Effector CD4-positive, alpha-beta T cell (primary cell): ENCODE data around the gene GLP1R.

Source experiments
- DNase-seq: peaks from one replicate; pipeline ENCODE4 v3.0.0-alpha.2; 2020

The GLP1R gene

GRCh38 chr6:39063526-39063925 is 14.9 kb downstream of the GLP1R start:
- no peak for DNase-seq

GRCh38 chr6:39065561-39065960 is 17.0 kb downstream of the GLP1R start:
- DNase-seq: no peak

DNA sequence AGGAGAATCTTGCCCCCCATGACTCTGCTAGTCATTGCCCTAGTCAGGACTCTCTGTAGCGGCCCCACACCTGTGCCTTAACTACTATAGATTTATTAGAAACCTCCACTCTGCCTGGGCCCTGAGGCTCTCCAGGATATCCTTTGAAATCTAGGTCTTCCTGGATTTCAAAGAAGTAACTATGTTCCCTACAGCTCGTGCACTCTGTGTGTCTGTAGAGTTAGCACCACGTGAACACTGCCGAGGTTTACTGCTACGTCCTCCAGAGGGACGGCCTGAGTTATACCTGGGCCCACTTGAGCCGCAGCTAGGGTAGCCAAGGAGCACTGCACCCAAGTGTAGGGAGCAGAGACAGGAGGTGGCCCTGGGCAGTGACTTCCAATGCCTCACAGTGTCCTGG is 19.8 kb downstream of the GLP1R start:
- DNase-seq: no peak

- no peak for DNase-seq
Measured at GRCh38 chr6:39072830-39073229, 24.2 kb downstream of the GLP1R start.

- DNase-seq: no peak
Measured at GRCh38 chr6:39073471-39074355, 25.1 kb downstream of the GLP1R start.

DNA sequence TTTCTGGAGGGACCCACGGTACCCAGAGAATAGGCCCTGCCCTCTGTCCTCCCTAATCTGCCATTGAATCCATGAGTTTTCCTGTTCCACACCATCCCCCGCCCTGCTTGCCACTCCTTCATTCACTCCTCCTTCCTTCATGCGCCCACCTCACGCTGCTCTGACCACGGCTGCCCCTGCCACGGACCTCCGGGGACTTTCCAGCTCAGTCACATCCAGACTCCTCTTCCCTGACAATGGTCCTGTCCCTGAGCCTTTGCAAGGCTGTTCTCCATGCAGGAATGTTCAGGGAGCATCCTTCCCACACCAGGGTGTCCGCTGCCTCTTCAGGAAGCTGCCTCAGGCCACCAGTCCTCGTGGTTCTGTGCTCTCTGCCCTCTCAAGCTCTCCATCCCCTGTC is 25.9 kb downstream of the GLP1R start:
- DNase-seq: no peak

DNA sequence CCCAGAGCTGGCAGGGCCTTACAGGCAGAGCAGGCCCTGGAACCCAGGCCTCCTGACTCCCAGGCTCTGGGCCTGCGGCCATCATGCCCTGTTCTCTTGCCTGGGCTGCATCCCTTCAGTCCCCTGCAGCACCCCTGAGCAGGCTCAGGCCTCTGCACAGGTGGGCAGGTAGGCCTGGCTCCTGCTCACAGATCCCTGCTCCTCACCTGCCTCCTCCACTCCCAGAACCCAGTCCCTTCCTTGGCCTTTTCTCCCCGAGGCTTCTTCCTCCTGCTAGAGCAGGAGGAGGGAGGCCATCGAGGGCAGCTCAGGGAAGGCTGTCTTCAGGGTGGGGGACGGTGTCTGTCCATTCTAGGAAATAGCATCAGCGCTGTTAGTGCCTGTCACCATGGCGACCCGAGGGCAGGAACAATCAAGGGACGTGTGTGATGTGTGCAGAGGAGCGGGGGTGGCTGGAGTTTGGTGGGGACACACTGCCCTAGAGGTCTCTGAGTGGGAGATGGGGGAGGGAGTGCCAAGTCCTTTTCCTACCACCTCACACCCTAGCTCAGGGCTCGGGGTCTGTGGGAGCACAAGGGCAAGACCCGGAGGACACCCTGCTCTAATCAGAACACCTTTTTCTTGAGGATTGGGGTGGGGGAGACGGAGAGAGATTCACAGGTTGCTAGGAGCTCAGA is 26.6 kb downstream of the GLP1R start:
- DNase-seq: no peak

DNA sequence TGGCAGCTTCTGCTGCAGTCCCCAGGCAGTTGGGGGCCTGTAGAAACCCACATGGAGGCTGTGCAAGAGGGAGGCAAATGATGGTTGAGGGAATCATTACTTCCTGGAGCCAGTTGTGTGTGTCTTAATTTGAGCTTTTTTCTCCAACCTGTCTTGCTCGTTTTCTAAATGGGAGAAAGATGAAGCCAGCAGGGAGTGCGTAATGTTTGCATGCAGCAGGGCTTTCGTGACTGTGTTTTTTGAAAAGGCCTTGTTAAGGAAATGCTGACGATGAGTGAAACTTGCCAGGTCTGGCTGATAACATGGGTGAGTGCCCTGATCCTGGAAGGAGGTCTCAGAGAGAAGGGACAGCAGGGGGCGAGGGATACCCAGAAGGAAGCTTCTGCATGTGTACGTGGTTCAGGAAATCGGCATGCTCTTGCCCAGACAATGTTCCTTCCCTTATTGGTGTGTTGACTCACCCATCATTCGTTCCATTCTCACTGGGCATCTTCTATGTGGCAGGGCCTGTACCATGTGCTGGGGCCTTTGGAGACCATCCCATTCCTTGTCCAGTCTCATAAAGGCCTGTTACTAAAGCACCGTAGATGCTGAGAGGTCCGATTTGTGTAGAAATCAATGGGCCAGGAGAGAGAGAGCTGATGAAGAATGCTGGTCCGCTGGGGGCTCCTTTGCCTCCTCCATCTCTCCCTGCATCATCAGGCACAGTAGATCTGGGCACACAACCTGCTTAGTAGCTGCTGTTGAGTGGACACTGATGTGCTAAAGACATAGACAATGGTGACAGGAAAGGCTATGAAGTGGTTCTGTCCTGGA is 27.4 kb downstream of the GLP1R start:
- no peak for DNase-seq

DNA sequence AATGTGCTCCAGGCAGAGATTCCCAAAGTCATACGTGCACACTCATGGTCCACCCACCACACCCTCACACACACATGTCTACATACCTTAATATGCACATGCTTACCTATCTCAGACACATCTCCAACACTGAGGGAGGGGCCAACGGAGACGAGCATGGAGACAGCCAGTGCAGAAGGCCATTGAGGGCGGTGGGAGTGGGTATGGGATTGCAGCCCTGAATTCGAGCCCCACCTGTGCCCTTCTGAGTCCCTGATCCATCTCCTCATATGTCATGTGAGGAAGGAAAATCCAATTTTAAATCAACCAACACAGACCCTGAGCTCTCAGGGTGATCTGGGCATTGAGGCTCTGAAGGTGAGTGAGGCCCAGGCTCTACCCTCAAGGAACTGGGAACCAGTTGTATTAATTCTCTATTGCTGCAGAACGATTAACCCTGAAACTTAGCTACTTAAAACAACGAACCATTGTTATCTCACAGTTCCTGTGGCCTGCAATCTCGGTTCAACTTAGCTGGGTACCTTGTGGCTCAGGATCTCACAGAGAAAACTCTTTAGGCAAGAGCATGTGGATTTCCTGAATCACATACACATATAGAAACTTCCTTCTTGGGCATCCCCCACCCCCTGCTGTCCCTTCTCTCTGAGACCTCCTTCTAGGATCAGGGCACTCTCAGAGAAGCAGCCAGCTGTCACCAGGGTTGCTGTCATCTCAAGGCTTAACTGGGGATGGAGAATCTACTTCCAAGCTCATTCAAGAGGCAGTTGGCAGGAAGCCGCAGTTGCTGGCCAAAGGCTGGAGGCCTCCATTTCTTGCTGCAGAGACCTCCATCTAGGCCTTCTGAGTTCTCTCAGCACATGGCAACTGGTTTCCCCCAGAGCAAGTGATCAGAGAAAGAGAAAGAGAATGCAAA is 28.3 kb downstream of the GLP1R start:
- DNase-seq: no peak

DNA sequence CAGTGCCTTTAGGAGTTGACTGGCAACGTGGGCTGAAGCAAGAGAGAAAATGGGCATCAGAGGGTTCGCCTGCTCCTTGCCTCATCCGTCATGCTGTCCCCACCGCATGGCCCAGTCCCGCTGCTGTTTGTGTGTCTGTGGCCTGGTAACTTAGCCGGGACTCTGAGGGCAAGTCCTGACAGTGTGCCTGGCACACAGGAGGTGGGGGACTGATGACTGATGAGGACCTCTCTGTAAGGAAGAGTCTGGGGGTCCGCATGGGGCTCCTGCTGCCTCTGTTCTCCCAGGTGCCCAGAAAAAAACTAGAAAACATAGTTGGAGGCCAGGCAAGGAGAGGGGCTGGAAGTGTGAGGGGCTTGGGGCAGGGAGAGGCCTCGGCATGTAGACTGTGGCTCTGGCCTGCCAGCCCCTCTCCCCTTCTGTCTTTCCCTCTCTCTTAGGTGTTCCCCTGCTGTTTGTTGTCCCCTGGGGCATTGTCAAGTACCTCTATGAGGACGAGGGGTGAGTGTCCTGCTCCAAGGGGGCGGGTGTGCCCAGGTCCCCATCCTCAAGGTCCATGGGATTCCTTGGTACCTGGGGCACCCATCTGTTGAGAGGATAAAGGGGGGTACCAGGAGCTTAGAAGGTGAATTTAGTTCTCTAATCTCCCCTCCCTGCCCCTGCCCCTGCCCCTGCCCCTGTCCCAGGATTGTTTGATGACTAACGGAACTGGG is 29.5 kb downstream of the GLP1R start:
- DNase-seq: no peak

DNA sequence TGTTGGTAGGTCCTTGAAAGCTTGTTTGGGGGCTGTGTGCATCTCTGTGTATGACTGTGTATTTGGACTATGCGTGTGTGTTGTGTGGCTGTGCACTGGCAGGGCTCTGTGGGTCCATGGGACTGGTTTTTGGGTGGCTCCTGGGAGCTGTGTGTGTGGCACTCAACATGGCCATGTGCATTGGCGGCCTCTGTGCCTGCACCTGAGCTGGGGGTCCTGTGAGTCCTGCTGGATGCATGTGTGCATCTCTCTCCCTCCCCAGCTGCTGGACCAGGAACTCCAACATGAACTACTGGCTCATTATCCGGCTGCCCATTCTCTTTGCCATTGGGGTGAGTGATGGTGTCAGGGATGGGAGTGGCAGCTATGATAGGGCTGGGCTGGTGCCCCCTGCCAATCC is 30.1 kb downstream of the GLP1R start:
- DNase-seq: no peak

- DNase-seq: no peak
Measured at GRCh38 chr6:39079197-39080125, 30.9 kb downstream of the GLP1R start.

DNA sequence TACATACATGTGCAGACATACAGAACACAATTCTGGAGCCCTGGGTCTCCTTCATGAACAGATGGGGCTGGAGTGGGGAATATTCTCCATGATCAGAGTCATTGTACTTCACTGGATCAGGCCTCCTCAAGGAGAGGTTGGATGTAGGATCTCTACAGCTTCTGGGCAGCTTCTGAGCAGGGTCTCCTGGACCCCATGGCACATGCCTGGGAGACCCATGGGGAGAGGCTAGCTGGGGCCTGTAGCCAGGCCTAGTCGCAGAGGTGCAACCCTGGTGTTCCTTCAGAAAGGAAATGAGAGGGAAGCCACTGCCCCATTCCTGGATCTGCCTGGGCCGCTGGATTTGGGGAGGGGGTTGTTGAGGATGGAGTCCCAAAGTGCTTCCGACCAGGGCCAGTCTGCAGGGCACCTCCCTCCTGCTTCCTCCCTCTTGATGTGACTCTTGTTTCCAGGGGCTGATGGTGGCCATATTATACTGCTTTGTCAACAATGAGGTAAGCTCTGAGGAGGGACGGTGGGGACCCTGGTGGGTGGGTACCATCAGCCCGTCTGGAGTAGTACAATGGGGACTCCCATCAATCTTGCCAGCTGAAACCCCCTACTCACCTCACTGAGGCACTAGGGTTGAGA is 31.8 kb downstream of the GLP1R start:
- no peak for DNase-seq

DNA sequence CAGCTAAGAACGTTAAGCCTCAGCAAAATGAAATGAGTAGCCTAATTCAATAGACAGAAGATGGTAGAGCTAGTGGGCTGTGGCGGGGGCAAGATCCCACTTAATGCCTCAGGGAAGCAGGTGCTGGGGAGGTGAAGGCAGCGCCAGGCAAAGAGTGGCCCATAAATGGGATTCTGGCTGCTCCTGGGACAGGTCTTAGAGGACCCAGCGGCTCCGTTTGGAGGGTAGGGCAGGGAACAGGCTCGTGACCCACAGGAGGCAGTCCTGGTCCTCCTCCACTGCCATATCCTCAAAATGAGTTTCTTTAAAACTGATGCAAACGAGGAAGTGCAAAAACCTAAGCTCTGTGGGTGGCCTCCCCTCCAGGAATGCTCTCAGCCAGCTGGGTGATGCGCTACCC is 33.7 kb downstream of the GLP1R start:
- no peak for DNase-seq

GRCh38 chr6:39083231-39083634 is 34.7 kb downstream of the GLP1R start:
- no peak for DNase-seq

GRCh38 chr6:39084506-39084905 is 35.9 kb downstream of the GLP1R start:
- DNase-seq: no peak

GRCh38 chr6:39085129-39085797 is 36.7 kb downstream of the GLP1R start:
- DNase-seq: no peak

GRCh38 chr6:39086294-39086693 is 37.7 kb downstream of the GLP1R start:
- DNase-seq: no peak

DNA sequence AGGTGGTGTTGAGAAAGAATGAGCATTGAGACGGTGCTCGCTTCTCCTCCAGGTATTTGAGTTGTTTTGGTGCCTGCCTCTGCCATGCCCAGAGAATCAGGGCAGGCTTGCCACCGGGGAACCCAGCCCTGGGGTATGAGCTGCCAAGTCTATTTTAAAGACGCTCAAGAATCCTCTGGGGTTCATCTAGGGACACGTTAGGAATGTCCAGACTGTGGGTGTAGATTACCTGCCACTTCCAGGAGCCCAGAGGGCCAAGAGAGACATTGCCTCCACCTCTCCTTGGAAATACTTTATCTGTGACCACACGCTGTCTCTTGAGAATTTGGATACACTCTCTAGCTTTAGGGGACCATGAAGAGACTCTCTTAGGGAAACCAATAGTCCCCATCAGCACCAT is 38.1 kb downstream of the GLP1R start:
- no peak for DNase-seq
